Activated naive CD8-positive, alpha-beta T cell treated with anti-CD3 and anti-CD28 coated beads, Interleukin-2, amount 10 ng/mL, durations not matched to agents 7 days and 5 days (primary cell): ENCODE measurements around the gene HID1. TPM values are rescaled to one million over a fixed set of nuclear protein-coding genes. Genes with fewer than 3 reads are reported as not detected.

ENCODE experiments used
- ATAC-seq: fragments of 150-1000 bp; cut with Tn5 transposase; one replicate; pipeline ENCODE4 v1.10.0; 2021; ENCODE audit warnings: low read depth, moderate library complexity
- POLR2A ChIA-PET: fragments of 350-600 bp; sonication (Branson Sonifier 250); formaldehyde crosslinking; loops from one replicate; lab custom pipeline; 2021; ENCODE audit warnings: antibody characterized with exemption; lab: Charles Lee
- DNase-seq: peaks from one replicate; pipeline ENCODE4 v3.0.0; 2021
- H3K27ac Mint-ChIP-seq: one replicate; pipeline ENCODE4 v1.8.0; 2022; ENCODE audit warnings: mild to moderate bottlenecking, mixed read lengths
- H3K27me3 Mint-ChIP-seq: one replicate; pipeline ENCODE4 v1.8.0; 2022; ENCODE audit warnings: mild to moderate bottlenecking, moderate library complexity, mixed read lengths
- H3K36me3 Mint-ChIP-seq: one replicate; pipeline ENCODE4 v1.8.0; 2021; ENCODE audit warnings: mild to moderate bottlenecking, mixed read lengths
- H3K4me1 Mint-ChIP-seq: one replicate; pipeline ENCODE4 v1.8.0; 2021; ENCODE audit warnings: mixed read lengths
- H3K4me3 Mint-ChIP-seq: one replicate; pipeline ENCODE4 v1.8.0; 2022; ENCODE audit warnings: mild to moderate bottlenecking, moderate library complexity, mixed read lengths
- H3K9me3 Mint-ChIP-seq: one replicate; pipeline ENCODE4 v1.8.0; 2021; ENCODE audit warnings: mixed read lengths
- total RNA-seq, 2 experiments: library from RNA; stranded (reverse); gene quantifications; one replicate each; pipeline ENCODE4 v1.2.3, GENCODE V29; 2021

Gene HID1
- total RNA-seq, 2 experiments from 2014 or later: 3.6 to 3.9 TPM

- ATAC-seq (no peak), DNase-seq (peak; percentile 43)
- H3K4me3 Mint-ChIP-seq: no peak within 1 kb of the TSS
- no peaks in the 10 kb centered on the region for H3K36me3 Mint-ChIP-seq
- no peaks in the 10 kb centered on the region for H3K9me3 Mint-ChIP-seq
- H3K4me1 Mint-ChIP-seq: peaks cover 4% of the 10 kb centered on the region
- peaks cover 56% of the 10 kb centered on the region for H3K27me3 Mint-ChIP-seq
- POLR2A ChIA-PET: interaction anchor here (0.6 kb wide), 1 partner anchor 117 kb away, joined by 3 read pairs; no protein-coding TSS in a partner anchor
- no peak within 1 kb of the TSS for H3K27ac Mint-ChIP-seq
These were observed 48.2 kb downstream of the HID1 start, which contains the start of gene OTOP2 for GRCh38 chr17:74924250-74924948. Gene OTOP2 (plus strand): TSS chr17:74924273. CDS start chr17:74924633, 360 bp downstream.

DNA sequence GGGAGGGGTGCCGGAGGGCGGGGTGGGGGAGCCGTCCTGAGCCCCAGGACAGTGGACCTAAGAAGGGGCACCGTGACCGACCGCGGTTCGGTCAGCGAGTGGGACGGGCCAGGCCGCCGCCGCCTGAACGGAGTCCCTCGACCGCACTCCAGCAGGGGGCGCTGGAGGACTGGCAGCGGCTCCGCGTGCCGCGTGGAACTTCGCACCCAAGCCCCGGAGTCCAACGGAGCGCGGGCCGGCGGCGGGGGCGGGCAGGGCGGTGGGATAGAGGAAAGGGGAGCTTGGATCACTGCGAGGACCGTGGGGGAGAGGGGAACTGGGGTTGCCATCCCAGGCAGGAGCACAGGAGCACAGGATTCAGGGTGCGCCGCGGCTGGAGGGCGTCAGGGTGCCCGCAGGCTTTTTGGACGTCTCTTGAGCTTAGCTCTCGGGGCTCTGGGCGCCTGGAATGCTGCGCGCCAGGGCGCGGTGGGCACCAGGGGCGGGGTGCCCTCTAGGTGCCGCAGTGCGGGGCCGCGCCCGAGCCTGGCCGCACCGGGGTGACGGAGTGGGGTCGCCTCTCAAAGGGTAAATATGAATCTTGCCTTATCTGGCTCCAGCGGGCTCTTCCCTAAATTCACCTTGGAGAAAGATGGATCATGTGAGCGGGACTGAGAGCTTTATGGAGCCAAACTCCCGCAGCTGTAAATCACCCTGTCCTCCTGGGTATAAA, 48.9 kb downstream of the HID1 start:
- Mint-ChIP-seq H3K27me3 (peaks cover 61% of the 10 kb centered on the region), H3K36me3 (no peaks in the 10 kb centered on the region), H3K4me3 (no peak overlapping the region), H3K27ac (no peak overlapping the region), H3K9me3 (no peaks in the 10 kb centered on the region), H3K4me1 (peaks cover 4% of the 10 kb centered on the region)
- peak; percentile 57 for ATAC-seq
- DNase-seq: peak; percentile 87
- POLR2A ChIA-PET: interaction anchor here (0.6 kb wide), 1 partner anchor 118 kb away, joined by 3 read pairs; no protein-coding TSS in a partner anchor

DNA sequence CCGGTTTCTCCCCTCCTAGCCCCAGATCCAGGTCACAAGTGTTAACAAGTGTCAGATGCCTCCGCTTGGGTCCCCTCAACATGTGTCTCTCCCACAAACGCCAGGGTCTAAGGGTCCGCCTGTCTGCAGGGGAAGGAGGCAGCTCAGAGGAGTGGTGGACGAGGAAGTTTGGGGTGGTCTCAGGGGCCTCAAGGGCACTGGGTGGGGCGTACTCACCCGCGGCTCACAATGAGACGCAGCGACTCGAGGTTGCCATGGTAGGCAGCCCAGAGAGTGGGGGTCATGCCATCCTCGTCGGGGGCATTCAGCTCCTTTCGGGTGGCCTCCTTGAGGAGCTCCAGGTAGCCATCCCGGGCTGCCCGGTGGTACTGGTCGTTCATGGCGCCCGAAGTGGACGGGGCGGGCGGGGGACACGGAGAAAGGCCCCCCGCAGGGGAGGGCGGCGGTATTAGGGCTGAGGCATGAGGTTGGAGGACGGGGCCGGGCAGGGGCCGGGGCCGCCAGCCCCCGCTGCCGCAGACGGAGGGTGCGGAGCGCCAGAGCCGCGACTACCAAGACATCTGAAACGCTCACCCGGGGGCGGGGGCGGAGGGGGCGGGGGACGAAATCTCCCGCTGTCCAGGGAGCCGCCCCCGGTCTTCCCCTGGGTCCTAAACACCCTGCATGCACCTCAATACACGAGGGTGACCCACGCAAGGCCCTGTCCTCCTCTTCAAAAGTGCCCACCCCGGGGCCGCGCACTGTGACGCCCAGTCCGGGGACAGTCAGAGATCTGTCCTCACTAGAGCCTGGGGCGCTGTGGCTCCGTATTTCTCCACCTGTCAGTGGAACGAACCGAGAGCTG, 49.6 kb downstream of the HID1 start, which contains the start of gene USH1G:
Gene USH1G, minus strand, starts transcription at position 562 of the 844 bp plus-strand sequence. Its CDS starts 182 bp downstream, at position 380.
- Mint-ChIP-seq H3K27me3 (peaks cover 60% of the 10 kb centered on the region), H3K9me3 (no peaks in the 10 kb centered on the region), H3K36me3 (no peaks in the 10 kb centered on the region), H3K4me3 (no peak within 1 kb of the TSS), H3K27ac (no peak within 1 kb of the TSS), H3K4me1 (peaks cover 4% of the 10 kb centered on the region)
- DNase-seq: no peak
- POLR2A ChIA-PET: no interaction called here
- peak; percentile 31 for ATAC-seq

GRCh38 chr17:74922172-74922571, 50.4 kb downstream of the HID1 start:
- POLR2A ChIA-PET: no interaction called here
- Mint-ChIP-seq H3K27me3 (peaks cover 60% of the 10 kb centered on the region), H3K27ac (no peak overlapping the region), H3K4me3 (no peak overlapping the region), H3K36me3 (no peaks in the 10 kb centered on the region), H3K4me1 (peaks cover 4% of the 10 kb centered on the region), H3K9me3 (no peaks in the 10 kb centered on the region)
- no peak for DNase-seq
- ATAC-seq: no peak

DNA sequence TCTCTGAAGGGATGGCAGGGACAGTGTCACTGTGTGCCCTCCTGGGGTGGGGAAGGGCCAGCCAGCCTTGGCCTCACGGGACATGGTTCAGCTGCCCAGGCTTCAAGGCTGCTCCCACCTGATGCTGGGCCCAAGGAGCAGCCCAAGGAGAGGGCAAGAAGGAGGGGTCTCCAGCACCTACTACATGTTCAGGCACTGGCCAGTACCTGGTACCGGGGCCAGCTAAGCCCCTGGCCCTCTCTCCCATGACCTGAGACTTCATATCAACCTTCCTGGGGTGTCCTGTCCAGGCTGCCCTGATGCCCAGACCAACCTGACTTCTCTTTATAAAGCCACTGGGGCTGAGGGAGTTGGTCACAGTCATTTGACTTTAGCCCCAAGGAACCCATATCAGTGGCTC, 50.8 kb downstream of the HID1 start:
- DNase-seq: no peak
- POLR2A ChIA-PET: no interaction called here
- H3K27me3 Mint-ChIP-seq: peaks cover 58% of the 10 kb centered on the region
- ATAC-seq: no peak
- H3K9me3 Mint-ChIP-seq: no peaks in the 10 kb centered on the region
- H3K4me3 Mint-ChIP-seq: no peak overlapping the region
- no peak overlapping the region for H3K27ac Mint-ChIP-seq
- peaks cover 4% of the 10 kb centered on the region for H3K4me1 Mint-ChIP-seq
- no peaks in the 10 kb centered on the region for H3K36me3 Mint-ChIP-seq

DNA sequence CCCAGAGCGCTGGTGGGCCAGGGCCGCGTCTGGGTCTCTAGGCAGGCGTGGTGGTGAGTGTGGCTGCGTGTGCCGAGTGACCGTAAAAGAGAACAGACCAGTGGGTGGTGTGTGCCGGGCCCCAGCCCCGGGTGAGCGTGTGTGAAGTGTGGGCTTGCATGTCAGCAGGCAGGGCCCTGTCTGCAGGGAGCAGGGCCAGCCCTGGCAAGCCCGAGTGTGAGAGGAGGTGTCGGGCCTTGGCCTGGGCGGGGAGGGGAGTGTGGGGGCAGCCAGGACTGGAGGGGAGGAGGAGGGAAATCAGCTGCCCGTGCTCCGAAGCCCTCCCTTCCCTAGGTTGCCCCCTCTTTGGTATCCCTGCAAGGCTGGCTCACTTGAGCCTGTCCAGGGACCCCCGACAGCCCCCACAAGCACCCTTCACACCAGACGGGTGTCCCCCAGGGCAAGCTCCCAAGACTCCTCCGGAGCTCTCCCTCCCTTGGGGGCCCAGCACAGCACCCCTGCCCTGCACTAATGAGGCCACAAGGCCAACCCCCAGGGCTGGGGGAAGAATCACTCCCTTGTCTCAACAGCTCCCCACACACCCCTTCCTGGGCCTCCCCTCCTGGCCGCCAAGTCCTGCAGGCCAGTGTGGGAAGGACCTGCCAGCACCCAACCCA, 51.4 kb downstream of the HID1 start:
- no peaks in the 10 kb centered on the region for H3K9me3 Mint-ChIP-seq
- H3K27ac Mint-ChIP-seq: no peak overlapping the region
- POLR2A ChIA-PET: no interaction called here
- no peak overlapping the region for H3K4me3 Mint-ChIP-seq
- H3K36me3 Mint-ChIP-seq: no peaks in the 10 kb centered on the region
- H3K4me1 Mint-ChIP-seq: peaks cover 4% of the 10 kb centered on the region
- peaks cover 53% of the 10 kb centered on the region for H3K27me3 Mint-ChIP-seq
- no peak for DNase-seq
- ATAC-seq: no peak

GRCh38 chr17:74920642-74921025, 51.9 kb downstream of the HID1 start:
- H3K36me3 Mint-ChIP-seq: no peaks in the 10 kb centered on the region
- no peak for ATAC-seq
- no peaks in the 10 kb centered on the region for H3K9me3 Mint-ChIP-seq
- DNase-seq: no peak
- no peak overlapping the region for H3K27ac Mint-ChIP-seq
- H3K27me3 Mint-ChIP-seq: peaks cover 49% of the 10 kb centered on the region
- POLR2A ChIA-PET: no interaction called here
- H3K4me3 Mint-ChIP-seq: no peak overlapping the region
- H3K4me1 Mint-ChIP-seq: peaks cover 4% of the 10 kb centered on the region

DNA sequence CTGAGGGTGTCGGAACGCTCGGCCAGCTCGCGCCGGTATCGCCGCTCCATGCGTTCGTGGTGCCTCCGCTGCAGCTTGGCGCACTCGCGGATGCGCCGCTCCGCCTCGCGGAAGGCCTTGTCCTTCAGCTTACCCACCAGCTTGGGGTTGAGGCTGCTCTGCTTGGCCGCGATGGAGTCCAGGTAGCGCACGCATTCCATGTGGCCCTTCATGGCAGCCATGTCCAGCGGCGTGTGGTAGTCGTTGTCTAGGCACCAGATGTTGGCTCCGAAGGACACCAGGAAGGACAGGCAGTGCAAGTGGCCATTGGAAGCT, 52.3 kb downstream of the HID1 start:
- Mint-ChIP-seq H3K36me3 (no peaks in the 10 kb centered on the region), H3K4me1 (peaks cover 4% of the 10 kb centered on the region), H3K27ac (no peak overlapping the region), H3K9me3 (no peaks in the 10 kb centered on the region), H3K27me3 (peaks cover 46% of the 10 kb centered on the region), H3K4me3 (no peak overlapping the region)
- ATAC-seq (no peak), DNase-seq (no peak)
- POLR2A ChIA-PET: no interaction called here

DNA sequence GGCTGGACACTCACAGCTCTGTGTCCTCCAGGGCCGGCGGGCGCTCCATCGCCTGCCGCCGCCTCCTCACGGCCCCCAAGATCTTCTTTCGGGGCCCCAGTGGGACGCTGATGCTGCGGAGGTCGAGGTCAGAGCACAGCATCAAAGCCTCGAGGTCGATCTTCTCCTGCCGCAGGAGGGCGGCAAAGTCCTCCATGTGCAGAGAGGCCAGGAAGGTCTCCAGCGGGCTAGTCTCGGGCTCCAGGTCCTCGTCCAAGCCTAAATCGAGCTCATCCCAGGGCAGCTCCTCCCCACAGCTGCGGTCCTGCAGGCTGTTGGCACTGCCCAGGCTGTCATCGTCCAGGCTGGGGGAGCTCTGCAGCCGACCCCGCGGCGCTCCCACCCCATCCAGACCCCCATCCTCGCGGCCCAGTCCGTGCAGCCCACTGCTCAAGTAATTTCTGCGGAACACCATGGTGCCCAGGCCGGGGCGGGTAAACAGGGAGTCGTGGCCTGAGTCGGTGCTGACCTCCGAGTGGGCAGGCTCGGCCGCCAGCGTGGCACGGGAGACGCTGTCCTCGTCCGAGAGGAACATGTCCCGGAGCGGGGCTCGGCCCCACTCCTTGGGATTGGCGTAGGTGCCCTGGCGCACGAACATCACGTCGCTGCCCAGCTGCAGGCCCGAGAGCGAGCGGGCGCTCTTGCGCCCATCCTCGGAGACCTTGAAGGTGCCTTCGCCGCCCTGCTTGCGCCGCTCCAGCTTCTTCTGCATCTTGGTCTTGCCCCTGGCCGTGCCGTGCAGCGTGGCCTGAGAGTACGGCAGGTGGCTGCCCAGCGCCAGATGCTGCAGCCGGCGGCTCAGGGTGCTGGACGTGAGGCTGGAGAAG, 52.9 kb downstream of the HID1 start:
- Mint-ChIP-seq H3K4me3 (no peak overlapping the region), H3K27me3 (peaks cover 40% of the 10 kb centered on the region), H3K4me1 (peaks cover 1% of the 10 kb centered on the region), H3K36me3 (no peaks in the 10 kb centered on the region), H3K9me3 (no peaks in the 10 kb centered on the region), H3K27ac (no peak overlapping the region)
- POLR2A ChIA-PET: no interaction called here
- ATAC-seq: no peak
- DNase-seq: no peak

- Mint-ChIP-seq H3K4me1 (peaks cover 1% of the 10 kb centered on the region), H3K36me3 (no peaks in the 10 kb centered on the region)
- POLR2A ChIA-PET: no interaction called here
These were observed 53.7 kb downstream of the HID1 start for GRCh38 chr17:74918906-74919305.

GRCh38 chr17:74917430-74917829, 55.1 kb downstream of the HID1 start:
- DNase-seq: no peak
- Mint-ChIP-seq H3K9me3 (no peaks in the 10 kb centered on the region), H3K4me1 (peaks cover 1% of the 10 kb centered on the region), H3K27me3 (peaks cover 24% of the 10 kb centered on the region), H3K36me3 (no peaks in the 10 kb centered on the region), H3K27ac (no peak overlapping the region), H3K4me3 (no peak overlapping the region)
- ATAC-seq: no peak
- POLR2A ChIA-PET: no interaction called here

More at GRCh38 chr17:74918906-74919305, 53.7 kb downstream of the HID1 start:
- DNase-seq (no peak), ATAC-seq (no peak)
- H3K4me3 Mint-ChIP-seq: no peak overlapping the region
- no peaks in the 10 kb centered on the region for H3K9me3 Mint-ChIP-seq
- no peak overlapping the region for H3K27ac Mint-ChIP-seq
- H3K27me3 Mint-ChIP-seq: peaks cover 34% of the 10 kb centered on the region

DNA sequence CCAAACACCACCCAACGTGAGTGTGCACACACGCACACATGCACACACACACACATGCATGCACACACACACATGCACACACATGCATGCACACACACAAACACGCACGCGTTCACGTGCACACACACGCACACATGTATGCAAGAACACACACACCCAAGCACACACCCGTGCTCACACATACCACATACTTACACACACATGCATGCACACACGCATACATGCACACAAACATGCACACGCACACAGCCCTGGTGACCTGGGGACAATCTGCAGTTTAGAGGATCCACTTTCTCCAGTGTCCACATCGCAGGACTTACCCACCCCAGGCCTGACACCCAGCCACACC, 55.7 kb downstream of the HID1 start:
- H3K4me1 Mint-ChIP-seq: peaks cover 1% of the 10 kb centered on the region
- DNase-seq (no peak), ATAC-seq (no peak)
- no peaks in the 10 kb centered on the region for H3K9me3 Mint-ChIP-seq
- H3K4me3 Mint-ChIP-seq: no peak overlapping the region
- H3K27me3 Mint-ChIP-seq: peaks cover 22% of the 10 kb centered on the region
- no peaks in the 10 kb centered on the region for H3K36me3 Mint-ChIP-seq
- POLR2A ChIA-PET: no interaction called here
- no peak overlapping the region for H3K27ac Mint-ChIP-seq
